Ovary (tissue), 9 donors: Measurements from ENCODE around the gene EPOP. TPM values are rescaled to one million over a fixed set of nuclear protein-coding genes. Genes with fewer than 3 reads are reported as not detected.

Experiments
- DNase-seq, 5 donors: peaks; one replicate each; pipeline ENCODE4 v3.0.0-alpha.2; 2019 to 2020
- H3K27ac ChIP-seq, 2 donors: fragments of 200-600 bp; one replicate each; pipeline versions ENCODE4 v1.5.1 to v1.8.0; 2019 to 2022
- H3K27me3 ChIP-seq: fragments of 200-600 bp; one replicate; pipeline ENCODE4 v1.8.0; 2022
- H3K36me3 ChIP-seq: fragments of 200-600 bp; sonication (generic); one replicate; pipeline ENCODE4 v1.5.1; 2019
- H3K4me1 ChIP-seq: one replicate; pipeline ENCODE4 v1.8.1; 2013; ENCODE audit warnings: mild to moderate bottlenecking, moderate library complexity; ENCODE audit not compliant: insufficient read depth
- H3K4me3 ChIP-seq: fragments of 200-600 bp; sonication (generic); one replicate; pipeline ENCODE4 v1.5.1; 2017
- H3K9me3 ChIP-seq, 2 donors: fragments of 200-600 bp in 1 of 2; sonication (generic) in 1 of 2; one replicate each; pipeline versions ENCODE4 v1.5.1 to v1.8.1; 2013 to 2019; ENCODE audit warnings: mild to moderate bottlenecking in 1 of 2, moderate library complexity in 1 of 2
- EP300 ChIP-seq: sonication (generic); formaldehyde crosslinking; IDR thresholded peaks from one replicate; pipeline ENCODE4 v1.6.1; 2017; ENCODE audit warnings: antibody characterized with exemption
- POLR2A ChIP-seq: fragments of 450-650 bp; IDR thresholded peaks from one replicate; pipeline ENCODE4 v1.6.1; 2017; ENCODE audit warnings: antibody characterized with exemption, mild to moderate bottlenecking, moderate library complexity
- WGBS, 3 donors: extraction: QIAGEN DNeasy Blood & Tissue Kit in 1 of 3; methylation state at CpG; one replicate each; pipeline versions ENCODE4 v1.1.5 to v1.1.7; 2013 to 2017; 5-methylcytosine and 5-hydroxymethylcytosine counted together
- intact Hi-C, 4 donors: fragments of 100-400 bp; cut with DNase I; formaldehyde crosslinking; loops; one replicate each; pipeline versions ENCODE4 v1.11.0 to v1.15.1; 2022 to 2023
- polyA plus RNA-seq, 2 donors: library from polyadenylated mRNA; stranded (reverse); fragments of 200-250 nt in 1 of 2; fragments of 350-450 nt in 1 of 2; fragmentation: Illumina TruSeq in 1 of 2; extraction: RNeasy Lipid Tissue Mini Kit (QIAGEN cat#74804) in 1 of 2; gene quantifications; one replicate each; pipeline ENCODE4 v1.2.3, GENCODE V29; 2013 to 2014
- total RNA-seq, 7 donors: library from RNA; depleted of rRNA in 2 of 7; stranded (reverse); fragments of >200 nt in 2 of 7; fragmentation: NEBNext Ultra II Directional in 3 of 7; extraction: Animal tissue kit (Norgen Biotek cat#: 25700) in 3 of 7; gene quantifications; one replicate each; pipeline versions ENCODE4 v1.1.0 to v1.2.4, GENCODE V29; 2016 to 2023
- TF ChIP-seq, protein P1 (sequence below), 3 donors: fragments of 450-650 bp in 2 of 3; fragments of 200-600 bp in 1 of 3; IDR thresholded peaks; one replicate each; pipeline versions ENCODE4 v1.5.1 to v1.8.0; 2016 to 2022; ENCODE audit warnings: antibody characterized with exemption in 3 of 3, mild to moderate bottlenecking in 1 of 3
- donor health status: DM: no; HTN: no; CAD: no; lungs with moderate emphysema.
- donor health status: DM: no; HTN: no; CAD: no.
- donor health status: Bipolar disorder and iron deficiency.
- donor health status: DM: yes; HTN: yes; CAD: no.
- donor health status: DM: no; HTN: no; CAD: no.
- donor health status: DM: yes; HTN: yes; CAD: no.

EPOP gene
- total and polyA plus RNA-seq, 9 donors = 0.50 to 1.7 (median 0.84) TPM

DNA sequence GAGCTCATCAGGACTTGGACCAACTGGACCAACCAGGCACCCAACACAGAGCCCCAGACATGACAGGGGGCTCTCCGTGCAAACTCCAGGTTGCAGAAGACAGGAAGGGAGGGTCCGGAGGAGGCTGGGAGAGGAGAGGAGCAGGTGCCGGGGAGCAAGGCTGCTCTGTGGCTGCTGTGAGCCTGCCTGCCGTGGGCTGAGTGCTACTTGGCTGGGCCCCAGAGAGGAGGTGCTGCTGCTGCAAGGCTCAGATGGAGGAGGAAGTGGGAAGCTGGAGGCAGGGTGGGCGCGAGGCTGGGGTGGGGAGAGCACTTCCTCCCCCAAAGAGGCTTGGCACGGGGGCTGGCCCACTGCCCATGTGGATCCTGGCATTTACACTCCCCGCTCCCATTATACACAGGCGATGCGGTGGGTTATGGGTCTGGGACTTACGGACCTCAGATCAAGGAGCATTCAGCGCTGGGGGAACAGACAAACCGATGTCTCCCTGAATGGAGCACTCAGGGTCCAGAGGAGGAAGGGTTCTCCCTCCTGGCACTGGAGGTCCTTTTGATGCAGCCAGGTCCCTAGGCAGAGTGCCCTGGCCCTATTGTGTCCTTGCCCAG, 15.9 kb downstream of the EPOP start:
- intact Hi-C loops = no loop called here
- H3K36me3 ChIP-seq = no peaks in the 10 kb centered on the region
- peaks cover 4% of the 10 kb centered on the region for H3K4me1 ChIP-seq
- no peak overlapping the region for H3K4me3 ChIP-seq
- H3K27ac ChIP-seq = no peak overlapping the region
- TF ChIP-seq POLR2A = no peak
- no peak for TF ChIP-seq EP300
- TF ChIP-seq, protein P1, sequence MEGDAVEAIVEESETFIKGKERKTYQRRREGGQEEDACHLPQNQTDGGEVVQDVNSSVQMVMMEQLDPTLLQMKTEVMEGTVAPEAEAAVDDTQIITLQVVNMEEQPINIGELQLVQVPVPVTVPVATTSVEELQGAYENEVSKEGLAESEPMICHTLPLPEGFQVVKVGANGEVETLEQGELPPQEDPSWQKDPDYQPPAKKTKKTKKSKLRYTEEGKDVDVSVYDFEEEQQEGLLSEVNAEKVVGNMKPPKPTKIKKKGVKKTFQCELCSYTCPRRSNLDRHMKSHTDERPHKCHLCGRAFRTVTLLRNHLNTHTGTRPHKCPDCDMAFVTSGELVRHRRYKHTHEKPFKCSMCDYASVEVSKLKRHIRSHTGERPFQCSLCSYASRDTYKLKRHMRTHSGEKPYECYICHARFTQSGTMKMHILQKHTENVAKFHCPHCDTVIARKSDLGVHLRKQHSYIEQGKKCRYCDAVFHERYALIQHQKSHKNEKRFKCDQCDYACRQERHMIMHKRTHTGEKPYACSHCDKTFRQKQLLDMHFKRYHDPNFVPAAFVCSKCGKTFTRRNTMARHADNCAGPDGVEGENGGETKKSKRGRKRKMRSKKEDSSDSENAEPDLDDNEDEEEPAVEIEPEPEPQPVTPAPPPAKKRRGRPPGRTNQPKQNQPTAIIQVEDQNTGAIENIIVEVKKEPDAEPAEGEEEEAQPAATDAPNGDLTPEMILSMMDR (IDR thresholded peaks at IDR 0.05) = no peak
- no peaks in the 10 kb centered on the region for H3K9me3 ChIP-seq
- no peak for DNase-seq
- 17 to 29% (median 24%) methylated on average over 12 to 13 of the region's 13 CpGs for WGBS, 3 donors
- no peaks in the 10 kb centered on the region for H3K27me3 ChIP-seq

DNA sequence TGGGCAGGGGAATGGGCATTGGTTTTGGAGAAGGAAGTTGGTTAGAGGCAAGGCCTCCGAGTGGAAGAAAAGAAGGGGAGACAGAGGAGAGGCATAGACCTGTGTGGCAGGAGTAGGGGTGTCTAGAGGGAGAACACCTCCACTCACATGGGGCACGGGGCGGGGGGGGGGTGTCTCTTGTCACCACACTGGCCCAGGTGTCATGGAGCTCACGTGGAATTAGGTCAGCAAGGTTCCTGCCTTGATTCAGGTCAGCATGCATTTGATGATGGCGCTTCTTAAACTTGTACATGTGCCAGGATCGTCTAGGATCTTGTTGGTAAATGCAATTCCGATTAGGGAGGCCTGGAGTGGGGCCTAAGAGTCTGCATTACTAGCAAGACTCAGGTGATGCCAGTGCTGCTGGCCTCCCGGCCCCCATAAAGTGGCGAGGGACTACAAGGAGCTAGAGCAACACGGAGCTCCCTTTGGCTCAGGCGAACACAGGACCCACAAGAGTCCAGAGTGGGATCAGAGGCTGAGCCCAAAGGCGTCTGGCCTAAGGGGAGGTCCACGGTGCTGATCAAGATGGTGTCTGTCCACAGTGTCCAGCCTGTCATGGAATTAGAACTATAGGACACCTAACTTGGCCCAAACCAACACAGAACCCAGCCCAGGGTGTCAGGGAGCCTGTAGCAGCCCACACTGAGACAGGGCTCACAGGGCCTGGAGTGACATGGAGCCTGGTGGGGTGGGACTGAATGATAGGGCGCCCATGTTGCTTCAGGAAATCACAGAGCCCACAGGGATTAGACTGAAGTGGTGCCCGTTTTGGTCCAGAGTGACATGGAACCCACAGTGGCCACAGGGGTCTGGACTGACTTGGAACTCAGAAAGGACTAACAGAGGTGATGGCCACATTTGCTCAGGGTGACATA, 16.7 kb downstream of the EPOP start:
- no peak overlapping the region for H3K4me3 ChIP-seq
- no peak overlapping the region for H3K27ac ChIP-seq
- H3K27me3 ChIP-seq = no peaks in the 10 kb centered on the region
- H3K4me1 ChIP-seq = peaks cover 4% of the 10 kb centered on the region
- no peaks in the 10 kb centered on the region for H3K36me3 ChIP-seq
- WGBS, 3 donors = 85 to 88% (median 86%) methylated on average over 13 to 15 of the region's 15 CpGs
- no peak for TF ChIP-seq POLR2A
- TF ChIP-seq EP300 = no peak
- TF ChIP-seq, protein P1 (IDR thresholded peaks at IDR 0.05) = no peak
- intact Hi-C loops = no loop called here
- no peak for DNase-seq
- no peaks in the 10 kb centered on the region for H3K9me3 ChIP-seq

DNA sequence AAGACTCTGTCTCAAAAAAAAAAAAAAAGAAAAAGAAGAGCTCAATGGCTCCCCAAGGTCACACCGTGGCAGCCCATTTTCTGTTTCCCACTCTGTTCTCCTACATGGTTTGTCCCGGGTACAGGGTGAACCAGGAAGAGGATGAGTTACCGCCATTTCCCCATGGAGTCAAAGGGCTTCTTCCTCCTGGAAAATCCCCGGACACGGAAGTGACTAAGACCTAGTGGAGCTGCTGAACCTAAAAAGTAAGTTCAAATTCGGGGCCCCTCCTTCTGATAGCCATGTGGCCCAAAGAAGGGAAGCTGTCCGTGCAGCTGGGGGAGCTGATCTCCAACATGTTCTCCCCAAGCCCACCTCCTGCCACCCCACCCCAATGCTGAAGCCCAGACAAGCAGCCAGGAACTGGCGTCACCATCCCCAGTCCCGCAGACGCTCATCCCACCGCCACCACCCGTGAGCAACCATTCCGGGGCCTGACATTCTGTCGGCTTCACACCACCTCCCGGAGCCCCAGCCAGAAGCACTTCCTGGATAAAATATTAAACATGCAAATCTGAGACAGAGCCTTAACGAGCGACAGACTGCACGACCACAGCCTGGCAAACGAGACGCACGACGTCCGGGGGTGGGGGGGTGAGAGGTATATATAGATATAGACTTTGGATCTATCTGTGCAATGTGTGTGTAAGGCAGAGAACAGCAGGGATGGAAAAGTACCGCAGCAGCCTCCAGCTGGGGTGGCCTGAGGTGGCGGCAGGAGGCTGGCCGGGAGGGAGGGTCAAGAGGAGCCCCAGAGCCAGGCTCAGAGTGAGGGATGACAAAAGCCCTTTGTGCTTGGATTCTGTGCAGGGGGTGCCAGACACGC, 17.6 kb downstream of the EPOP start:
- H3K4me1 ChIP-seq = peaks cover 4% of the 10 kb centered on the region
- H3K4me3 ChIP-seq = no peak overlapping the region
- H3K27me3 ChIP-seq = no peaks in the 10 kb centered on the region
- H3K27ac ChIP-seq = no peak overlapping the region
- DNase-seq = peak in 1 of 5 donors; percentile 25
- no peaks in the 10 kb centered on the region for H3K9me3 ChIP-seq
- no peaks in the 10 kb centered on the region for H3K36me3 ChIP-seq
- TF ChIP-seq, protein P1 (IDR thresholded peaks at IDR 0.05) = no peak
- 74 to 79% (median 79%) methylated on average over 27 of the region's 27 CpGs for WGBS, 3 donors
- intact Hi-C loops = no loop called here
